MM.1S (cell line): ENCODE data around the gene BAIAP3.
"Not testable (repeated sequence)": the region's sequence is repeated elsewhere in the genome, so short reads cannot be mapped to it uniquely, and the experiment has no call there.

Experiments used
- DNase-seq: peaks from one replicate; pipeline ENCODE4 v3.0.0-alpha.2; 2015
- H2AFZ ChIP-seq: fragments of 300-600 bp; sonication (generic); 2 replicates; pipeline ENCODE4 v1.6.0; 2016; ENCODE audit warnings: antibody characterized with exemption, low read length
- H3F3A ChIP-seq: fragments of 300-600 bp; sonication (generic); 2 replicates; pipeline ENCODE4 v1.6.1; 2016; ENCODE audit warnings: mild to moderate bottlenecking, antibody characterized with exemption, low read length, moderate library complexity, mixed read lengths; ENCODE audit not compliant: insufficient read depth
- H3K27ac ChIP-seq: fragments of 300-600 bp; sonication (generic); 2 replicates; pipeline ENCODE4 v1.5.1; 2016; ENCODE audit warnings: mild to moderate bottlenecking, low read length
- H3K27me3 ChIP-seq: fragments of 300-600 bp; sonication (generic); replicated peaks from 2 replicates; pipeline ENCODE4 v1.6.0; 2016; ENCODE audit warnings: low read length; ENCODE audit not compliant: insufficient read depth
- H3K36me3 ChIP-seq: fragments of 300-600 bp; sonication (generic); replicated peaks from 2 replicates; pipeline ENCODE4 v1.6.1; 2016; ENCODE audit warnings: mild to moderate bottlenecking, low read length, mixed read lengths; ENCODE audit not compliant: insufficient read depth
- H3K4me1 ChIP-seq: fragments of 300-600 bp; sonication (generic); 2 replicates; pipeline ENCODE4 v1.6.1; 2016; ENCODE audit warnings: low read length, mixed read lengths
- H3K4me2 ChIP-seq: fragments of 300-600 bp; sonication (generic); 2 replicates; pipeline ENCODE4 v1.6.0; 2016; ENCODE audit warnings: low read depth, low read length
- H3K4me3 ChIP-seq: fragments of 300-600 bp; sonication (generic); 2 replicates; pipeline ENCODE4 v1.5.1; 2016; ENCODE audit warnings: low read length, mixed read lengths
- H3K79me2 ChIP-seq: fragments of 300-600 bp; sonication (generic); 2 replicates; pipeline ENCODE4 v1.6.1; 2016; ENCODE audit warnings: mixed run types, low read length, mixed read lengths
- H3K9ac ChIP-seq: fragments of 300-600 bp; sonication (generic); 2 replicates; pipeline ENCODE4 v1.6.1; 2016; ENCODE audit warnings: low read length, mixed read lengths
- H3K9me2 ChIP-seq: fragments of 300-600 bp; sonication (generic); replicated peaks from 2 replicates; pipeline ENCODE4 v1.6.1; 2016; ENCODE audit warnings: mild to moderate bottlenecking, low read length, mixed read lengths; ENCODE audit not compliant: insufficient read depth
- H3K9me3 ChIP-seq: fragments of 300-600 bp; sonication (generic); replicated peaks from 2 replicates; pipeline ENCODE4 v1.6.1; 2016; ENCODE audit warnings: mild to moderate bottlenecking, low read length, mixed read lengths; ENCODE audit not compliant: insufficient read depth
- H4K20me1 ChIP-seq: fragments of 300-600 bp; sonication (generic); 2 replicates; pipeline ENCODE4 v1.6.1; 2016; ENCODE audit warnings: mild to moderate bottlenecking, low read length, moderate library complexity, mixed read lengths; ENCODE audit not compliant: insufficient read depth
- EZH2 ChIP-seq: fragments of 300-600 bp; sonication (generic); optimal IDR thresholded peaks from 2 replicates; pipeline ENCODE3; 2017; ENCODE audit warnings: low read depth, mild to moderate bottlenecking, antibody characterized with exemption, low read length, mixed read lengths
- EZH2phosphoT487 ChIP-seq: fragments of 300-600 bp; sonication (generic); IDR thresholded peaks from 2 replicates; pipeline ENCODE4 v1.6.1; 2018; ENCODE audit warnings: antibody characterized with exemption, low read length
- TF ChIP-seq, protein P1 (sequence below): fragments of 300-600 bp; sonication (generic); IDR thresholded peaks from 2 replicates; pipeline ENCODE4 v1.5.1; 2016; ENCODE audit warnings: antibody characterized with exemption, low read length, mixed read lengths

BAIAP3 gene

DNA sequence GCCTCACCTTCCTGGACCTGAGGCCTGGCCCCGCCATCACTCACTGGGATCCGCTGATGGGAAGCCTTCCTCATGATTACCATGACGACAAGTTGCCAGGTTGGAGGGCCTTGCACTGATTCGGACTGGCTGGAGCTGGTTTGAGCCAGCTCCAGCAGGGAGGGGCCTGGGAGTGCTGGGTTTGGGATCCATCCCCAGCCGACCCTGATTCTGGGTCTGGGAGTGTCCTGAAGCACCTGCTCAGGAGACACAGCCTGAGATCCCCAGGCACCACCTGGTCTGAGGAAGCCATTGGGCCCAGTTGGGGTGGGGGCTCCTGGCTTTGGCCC lies 5.9 kb upstream of the BAIAP3 start:
- TF ChIP-seq EZH2 (no peak), EZH2phosphoT487 (no peak)
- TF ChIP-seq, protein P1, sequence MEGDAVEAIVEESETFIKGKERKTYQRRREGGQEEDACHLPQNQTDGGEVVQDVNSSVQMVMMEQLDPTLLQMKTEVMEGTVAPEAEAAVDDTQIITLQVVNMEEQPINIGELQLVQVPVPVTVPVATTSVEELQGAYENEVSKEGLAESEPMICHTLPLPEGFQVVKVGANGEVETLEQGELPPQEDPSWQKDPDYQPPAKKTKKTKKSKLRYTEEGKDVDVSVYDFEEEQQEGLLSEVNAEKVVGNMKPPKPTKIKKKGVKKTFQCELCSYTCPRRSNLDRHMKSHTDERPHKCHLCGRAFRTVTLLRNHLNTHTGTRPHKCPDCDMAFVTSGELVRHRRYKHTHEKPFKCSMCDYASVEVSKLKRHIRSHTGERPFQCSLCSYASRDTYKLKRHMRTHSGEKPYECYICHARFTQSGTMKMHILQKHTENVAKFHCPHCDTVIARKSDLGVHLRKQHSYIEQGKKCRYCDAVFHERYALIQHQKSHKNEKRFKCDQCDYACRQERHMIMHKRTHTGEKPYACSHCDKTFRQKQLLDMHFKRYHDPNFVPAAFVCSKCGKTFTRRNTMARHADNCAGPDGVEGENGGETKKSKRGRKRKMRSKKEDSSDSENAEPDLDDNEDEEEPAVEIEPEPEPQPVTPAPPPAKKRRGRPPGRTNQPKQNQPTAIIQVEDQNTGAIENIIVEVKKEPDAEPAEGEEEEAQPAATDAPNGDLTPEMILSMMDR = no peak

DNA sequence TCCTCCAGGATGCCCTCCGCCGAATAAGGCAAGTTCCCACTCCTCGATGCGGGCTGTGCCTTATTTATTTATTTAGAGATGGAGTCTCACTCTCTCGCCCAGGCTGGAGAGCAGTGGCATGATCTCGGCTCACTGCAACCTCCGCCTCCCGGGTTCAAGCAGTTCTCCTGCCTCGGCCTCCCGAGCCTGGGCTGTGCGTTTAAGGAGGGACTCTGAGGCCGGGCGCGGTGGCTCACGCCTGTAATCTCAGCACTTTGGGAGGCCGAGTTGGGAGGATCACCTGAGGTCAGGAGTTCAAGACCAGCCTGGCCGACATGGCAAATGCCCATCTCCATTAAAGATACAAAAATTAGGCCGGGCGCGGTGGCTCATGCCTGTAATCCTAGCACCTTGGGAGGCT lies 5.3 kb upstream of the BAIAP3 start:
- H2AFZ ChIP-seq, H3F3A ChIP-seq, H3K79me2 ChIP-seq, H3K9me2 ChIP-seq, H4K20me1 ChIP-seq, H3K9ac ChIP-seq, H3K9me3 ChIP-seq, H3K27ac ChIP-seq, H3K4me3 ChIP-seq, H3K36me3 ChIP-seq, DNase-seq, H3K4me2 ChIP-seq, H3K27me3 ChIP-seq: not testable (repeated sequence)
- H3K4me1 ChIP-seq = peaks cover 18% of the 10 kb centered on the region

More for the DNA sequence above, 5.9 kb upstream of the BAIAP3 start:
- no peak overlapping the region for H3K9ac ChIP-seq
- no peaks in the 10 kb centered on the region for H3K79me2 ChIP-seq
- H3K9me2 ChIP-seq = no peaks in the 10 kb centered on the region
- peaks cover 17% of the 10 kb centered on the region for H3K4me1 ChIP-seq
- H3K9me3 ChIP-seq = no peaks in the 10 kb centered on the region
- no peaks in the 10 kb centered on the region for H4K20me1 ChIP-seq
- H3K4me3 ChIP-seq = no peak overlapping the region
- H3K36me3 ChIP-seq = no peaks in the 10 kb centered on the region
- H3K27me3 ChIP-seq = peaks cover 3% of the 10 kb centered on the region; the same call in 1 of the 2 replicates
- H3K4me2 ChIP-seq = no peak overlapping the region
- no peak overlapping the region for H3K27ac ChIP-seq
- no peak for DNase-seq
- no peak overlapping the region for H2AFZ ChIP-seq
- H3F3A ChIP-seq = no peaks in the 10 kb centered on the region

DNA sequence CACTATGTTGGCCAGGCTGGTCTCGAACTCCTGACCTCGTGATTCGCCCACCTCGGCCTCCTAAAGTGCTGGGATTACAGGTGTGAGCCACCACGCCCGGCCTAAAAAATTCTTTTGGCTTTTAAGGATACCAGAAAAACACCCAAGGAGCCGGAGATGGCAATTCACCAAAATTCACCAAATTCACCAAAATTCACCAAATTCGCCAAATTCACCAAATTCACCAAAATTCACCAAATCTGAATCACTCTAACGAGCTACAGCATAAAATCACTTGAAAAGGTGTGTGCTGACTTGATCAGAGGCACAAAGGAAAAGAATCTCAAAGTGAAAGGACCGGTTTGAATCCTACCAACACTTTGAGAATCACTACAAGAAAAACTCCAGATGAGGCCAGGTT lies 4.5 kb upstream of the BAIAP3 start:
- not testable (repeated sequence) for H3K9me2 ChIP-seq, H2AFZ ChIP-seq, H4K20me1 ChIP-seq, H3K4me2 ChIP-seq, DNase-seq, H3K27ac ChIP-seq, H3K79me2 ChIP-seq, H3F3A ChIP-seq, H3K4me3 ChIP-seq, H3K36me3 ChIP-seq, H3K9me3 ChIP-seq, H3K9ac ChIP-seq
- peaks cover 18% of the 10 kb centered on the region for H3K4me1 ChIP-seq
- peaks cover 13% of the 10 kb centered on the region for H3K27me3 ChIP-seq

DNA sequence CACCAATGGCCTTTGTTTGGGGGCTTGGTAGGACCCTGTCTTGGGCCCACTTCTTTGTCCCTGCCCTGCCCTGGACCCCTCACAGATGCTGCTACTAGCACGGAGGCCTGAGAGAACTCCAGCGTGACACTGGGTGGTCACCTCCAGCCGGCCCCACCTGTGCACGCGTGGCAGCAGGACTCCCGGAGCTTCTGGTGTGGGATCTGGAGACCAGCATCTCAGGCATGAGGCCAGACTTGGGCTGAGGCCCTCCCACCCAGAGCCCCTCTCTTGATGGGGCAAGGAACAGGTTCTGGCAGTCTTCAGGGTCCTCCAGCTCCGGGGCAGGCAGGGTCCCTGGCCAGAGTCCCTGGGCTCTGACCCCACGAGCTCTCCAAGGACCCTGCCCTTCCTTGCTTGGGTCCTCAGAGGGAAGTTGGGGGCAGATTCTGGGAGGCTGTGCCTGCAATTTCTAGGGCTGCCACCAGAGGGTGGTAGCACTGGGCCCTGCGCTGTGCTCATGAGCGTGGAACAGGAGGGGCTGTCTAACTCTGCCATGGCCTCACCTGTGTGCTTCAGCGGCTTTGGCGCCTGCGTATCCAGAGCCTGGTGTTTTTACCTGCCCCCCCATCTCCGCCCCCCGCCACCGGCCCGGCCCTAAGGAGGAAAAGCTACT lies 3.1 kb upstream of the BAIAP3 start:
- no peak overlapping the region for H3K4me2 ChIP-seq
- no peak overlapping the region for H2AFZ ChIP-seq
- H3K36me3 ChIP-seq = no peaks in the 10 kb centered on the region
- H3K9me2 ChIP-seq = no peaks in the 10 kb centered on the region
- no peaks in the 10 kb centered on the region for H3K9me3 ChIP-seq
- peak; percentile 20 for DNase-seq
- no peak overlapping the region for H3K27ac ChIP-seq
- H3K79me2 ChIP-seq = no peaks in the 10 kb centered on the region
- TF ChIP-seq EZH2phosphoT487 (no peak), EZH2 (no peak)
- TF ChIP-seq, protein P1 = peak; percentile 73
- peaks cover 18% of the 10 kb centered on the region for H3K4me1 ChIP-seq
- no peaks in the 10 kb centered on the region for H3F3A ChIP-seq
- H4K20me1 ChIP-seq = no peaks in the 10 kb centered on the region
- H3K27me3 ChIP-seq = peaks cover 27% of the 10 kb centered on the region
- H3K9ac ChIP-seq = no peak overlapping the region
- no peak overlapping the region for H3K4me3 ChIP-seq
